HepG2 (cell line): ENCODE results near the gene PDE1C.

Experiments
- CTCF ChIP-seq: sonication (generic); formaldehyde crosslinking; IDR thresholded peaks from 2 replicates; pipeline ENCODE4 v1.5.0; 2020; ENCODE audit warnings: mild to moderate bottlenecking, missing genetic modification reagents, moderate library complexity
- POLR2AphosphoS5 ChIP-seq: IDR thresholded peaks from 2 replicates; pipeline ENCODE4 v1.6.1; 2012; ENCODE audit warnings: low read depth, low read length

DNA sequence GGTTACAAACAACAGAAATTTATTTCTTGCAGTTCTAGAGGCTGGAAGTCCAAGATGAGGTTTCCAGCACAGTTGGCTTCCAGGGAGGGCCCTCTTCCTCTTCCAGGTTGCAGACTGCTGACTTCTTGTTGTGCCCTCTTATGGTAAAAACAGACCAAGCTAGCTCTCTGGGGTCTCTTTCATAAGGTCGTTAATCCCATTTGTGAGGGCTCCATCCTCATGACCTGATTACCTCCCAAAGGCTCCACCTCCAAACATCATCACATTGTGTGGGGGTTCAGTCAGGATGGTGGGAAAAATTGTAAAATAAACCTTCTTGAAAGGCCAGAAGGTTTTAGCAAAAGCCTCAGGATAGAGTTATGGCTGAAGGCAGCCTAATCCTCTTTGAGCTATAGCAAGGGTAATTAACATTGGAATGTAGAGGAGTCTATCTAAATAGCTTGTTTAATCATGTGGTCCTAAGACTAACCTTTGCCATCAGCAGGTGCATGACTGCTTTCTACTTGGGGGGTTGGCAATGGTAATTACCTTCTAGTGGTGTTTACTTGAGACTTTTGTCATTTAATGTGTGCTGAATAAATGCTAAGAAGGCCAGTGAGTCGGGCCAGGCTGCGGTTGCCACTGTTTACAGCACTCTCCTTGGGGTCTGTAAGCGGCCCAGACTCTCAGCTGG, 302.4 kb downstream of the PDE1C start:
- TF ChIP-seq POLR2AphosphoS5 = no peak
- TF ChIP-seq CTCF (CRISPR knock-in tag) = no peak
